K562 (cell line): ENCODE measurements around the gene SFXN2. TPM values are rescaled to one million over a fixed set of nuclear protein-coding genes. Genes with fewer than 3 reads are reported as not detected.

Experiments used
- CC2D1A ChIP-seq: fragments of 450-650 bp; IDR thresholded peaks from 2 replicates; pipeline ENCODE4 v1.6.1; 2017; ENCODE audit warnings: mild to moderate bottlenecking
- CREM ChIP-seq: IDR thresholded peaks from 2 replicates; pipeline ENCODE4 v1.6.1; 2014; ENCODE audit warnings: antibody characterized with exemption, low read depth
- CXXC5 ChIP-seq: fragments of 250-450 bp; sonication (Bioruptor Pico); IDR thresholded peaks from 2 replicates; pipeline ENCODE4 v1.8.0; 2022; ENCODE audit warnings: inconsistent platforms, mild to moderate bottlenecking, moderate library complexity
- EGR1 ChIP-seq: fragments of 450-650 bp; conservative IDR thresholded peaks from 2 replicates; pipeline ENCODE4 v1.6.1; 2017; ENCODE audit warnings: mild to moderate bottlenecking
- ELF4 ChIP-seq: fragments of 450-650 bp; formaldehyde crosslinking; IDR thresholded peaks from 2 replicates; pipeline ENCODE4 v1.4.0; 2022; ENCODE audit warnings: missing genetic modification characterization
- KDM1A ChIP-seq, 2 experiments: fragments of 450-650 bp; IDR thresholded peaks; 2 replicates each; pipeline ENCODE4 v1.6.1; 2016; ENCODE audit warnings: mild to moderate bottlenecking in 2 of 2
- MTA3 ChIP-seq: fragments of 450-650 bp; formaldehyde crosslinking; IDR thresholded peaks from 2 replicates; pipeline ENCODE4 v1.6.1; 2017; ENCODE audit warnings: mild to moderate bottlenecking, borderline replicate concordance
- OTX1 ChIP-seq: fragments of 450-650 bp; formaldehyde crosslinking; IDR thresholded peaks from 2 replicates; pipeline ENCODE4 v1.4.0; 2022; ENCODE audit warnings: mild to moderate bottlenecking
- RBFOX2 ChIP-seq: fragments of 200-400 bp; formaldehyde crosslinking; IDR thresholded peaks from 2 replicates; pipeline ENCODE4 v1.6.1; 2017; ENCODE audit warnings: low read depth, mild to moderate bottlenecking, low read length, moderate library complexity
- RFX1 ChIP-seq: fragments of 450-650 bp; IDR thresholded peaks from 2 replicates; pipeline ENCODE4 v1.6.1; 2016; ENCODE audit warnings: mild to moderate bottlenecking, moderate library complexity
- RREB1 ChIP-seq: fragments of 250-450 bp; sonication (Bioruptor Pico); IDR thresholded peaks from 2 replicates; pipeline ENCODE4 v1.4.0; 2020
- SMARCA4 ChIP-seq: fragments of 450-650 bp; IDR thresholded peaks from 2 replicates; pipeline ENCODE4 v1.6.1; 2016
- TAF7 ChIP-seq: fragments of 450-650 bp; IDR thresholded peaks from 2 replicates; pipeline ENCODE4 v1.6.1; 2016; ENCODE audit warnings: missing genetic modification characterization, missing compliant biosample characterization
- TRIM25 ChIP-seq: fragments of 450-650 bp; IDR thresholded peaks from 2 replicates; pipeline ENCODE4 v1.7.0; 2016; ENCODE audit warnings: borderline replicate concordance
- VEZF1 ChIP-seq: fragments of 200-800 bp; sonication (Bioruptor generic); IDR thresholded peaks from 2 replicates; pipeline ENCODE4 v1.6.1; 2017; ENCODE audit warnings: missing genetic modification characterization, missing compliant biosample characterization
- ZKSCAN3 ChIP-seq: fragments of 250-450 bp; sonication (Bioruptor Pico); IDR thresholded peaks from 2 replicates; pipeline ENCODE4 v1.4.0; 2020
- ZNF395 ChIP-seq: fragments of 200-800 bp; sonication (Bioruptor generic); IDR thresholded peaks from 2 replicates; pipeline ENCODE4 v1.6.1; 2017; ENCODE audit warnings: missing genetic modification characterization, missing compliant biosample characterization
- ZNF589 ChIP-seq: fragments of 200-800 bp; sonication (Bioruptor generic); IDR thresholded peaks from 2 replicates; pipeline ENCODE4 v1.6.1; 2016; ENCODE audit warnings: low read depth, missing genetic modification characterization, missing compliant biosample characterization
- polyA plus RNA-seq, 8 experiments: library from polyadenylated mRNA; depleted of rRNA in 4 of 8; stranded (reverse) in 5 of 8; unstranded in 3 of 8; fragments of >200 nt; fragmentation: Nextera tagmentation in 2 of 8; fragmentation: Illumina TruSeq in 1 of 8; extraction: Ambion mirVana in 2 of 8; extraction: Trizol in 1 of 8; gene quantifications; 2 replicates each; pipeline versions ENCODE4 v1.2.1 to v1.2.3, GENCODE V29; 2011 to 2014; ENCODE audit warnings: inconsistent platforms in 1 of 8, missing spikeins in 1 of 8
- total RNA-seq, 7 experiments: library from RNA; depleted of rRNA in 6 of 7; stranded (reverse); fragments of >200 nt in 6 of 7; fragmentation: Illumina TruSeq in 2 of 7; extraction: Trizol in 2 of 7; gene quantifications; 2 replicates each; pipeline versions ENCODE4 v1.2.1 to v1.2.3, GENCODE V29; 2011 to 2021; ENCODE audit warnings: low replicate concordance in 1 of 7

Gene SFXN2
- total and polyA plus RNA-seq, 9 of the 15 experiments (the other 6 are each of a cell fraction or from before 2014, with no cell fraction given) = 7.3 to 23.8 (median 15.7) TPM

GRCh38 chr10:102713814-102714620 is 419 bp upstream of the SFXN2 start, which contains the start of gene ARL3 (continued):
- TF ChIP-seq RREB1 (CRISPR knock-in tag) (peak; percentile 88; the same call in 1 of the 2 replicates), ZNF589 (CRISPR knock-in tag) (no peak), TRIM25 (no peak), ZKSCAN3 (no peak), EGR1 (peak; percentile 99), ZNF395 (CRISPR knock-in tag) (peak; percentile 54; the same call in 1 of the 2 replicates), CREM (peak; percentile 17), RBFOX2 (peak; percentile 55), RFX1 (peak; percentile 95), SMARCA4 (no peak), VEZF1 (CRISPR knock-in tag) (peak; percentile 71; the same call in 1 of the 2 replicates), MTA3 (0 out of 2 replicates have a peak, but pooled peaks have one; percentile 26), TAF7 (tag) (0 out of 2 replicates have a peak, but pooled peaks have one; percentile 17), KDM1A (IDR thresholded peaks at IDR 0.05) (0 out of 4 replicates have a peak, but pooled peaks of 1 of the 2 experiments have one; percentile 31), ELF4 (CRISPR knock-in tag) (peak; percentile 18; the same call in 1 of the 2 replicates), OTX1 (CRISPR knock-in tag) (0 out of 2 replicates have a peak, but pooled peaks have one; percentile 48), CC2D1A (no peak), CXXC5 (CRISPR knock-in tag) (peak; percentile 78)
